SU-DHL-6 (cell line): ENCODE results near the gene NUTM2G.
"Not testable (repeated sequence)": the region's sequence is repeated elsewhere in the genome, so short reads cannot be mapped to it uniquely, and the experiment has no call there.

Experiments used
- H2AFZ ChIP-seq: fragments of 200-600 bp; sonication (generic); 2 replicates; pipeline ENCODE4 v1.6.1; 2014; ENCODE audit warnings: low read depth, mild to moderate bottlenecking, moderate library complexity, mixed read lengths, antibody characterized with exemption, low read length; ENCODE audit not compliant: severe bottlenecking
- H3F3A ChIP-seq: fragments of 200-600 bp; shearing (Covaris generic); 2 replicates; pipeline ENCODE4 v1.6.0; 2016; ENCODE audit warnings: antibody characterized with exemption, mild to moderate bottlenecking; ENCODE audit not compliant: insufficient read depth
- H3K27ac ChIP-seq: fragments of 200-600 bp; sonication (generic); 2 replicates; pipeline ENCODE4 v1.5.1; 2016; ENCODE audit warnings: low read depth, mild to moderate bottlenecking, low read length, moderate library complexity, mixed read lengths
- H3K27me3 ChIP-seq: fragments of 200-600 bp; sonication (generic), shearing (Covaris generic); 2 replicates; pipeline ENCODE4 v1.6.0; 2014; ENCODE audit warnings: mild to moderate bottlenecking, low read length
- H3K36me3 ChIP-seq: fragments of 200-600 bp; sonication (generic); 2 replicates; pipeline ENCODE4 v1.6.1; 2014; ENCODE audit warnings: mild to moderate bottlenecking, low read length, mixed read lengths
- H3K4me2 ChIP-seq: fragments of 300-600, 200-600 bp; shearing (Covaris generic), sonication (generic); 2 replicates; pipeline ENCODE4 v1.6.0; 2014; ENCODE audit warnings: low read length, low read depth, mild to moderate bottlenecking; ENCODE audit not compliant: poor library complexity, severe bottlenecking
- H3K4me3 ChIP-seq: fragments of 200-600 bp; sonication (generic); 2 replicates; pipeline ENCODE4 v1.5.1; 2014; ENCODE audit warnings: antibody characterized with exemption, low read length, mild to moderate bottlenecking, mixed read lengths; ENCODE audit not compliant: insufficient read depth, poor library complexity, severe bottlenecking
- H3K79me2 ChIP-seq: fragments of 200-600 bp; sonication (generic); 2 replicates; pipeline ENCODE4 v1.6.1; 2014; ENCODE audit warnings: mild to moderate bottlenecking, low read length, moderate library complexity; ENCODE audit not compliant: insufficient read depth
- H3K9ac ChIP-seq: fragments of 200-600 bp; sonication (generic); 2 replicates; pipeline ENCODE4 v1.7.0; 2014; ENCODE audit warnings: mild to moderate bottlenecking, low read length
- H3K9me2 ChIP-seq: fragments of 200-600 bp; sonication (generic); replicated peaks from 2 replicates; pipeline ENCODE4 v1.6.1; 2014; ENCODE audit warnings: low read length; ENCODE audit not compliant: insufficient read depth
- H3K9me3 ChIP-seq: fragments of 200-600 bp; sonication (generic); 2 replicates; pipeline ENCODE4 v1.6.1; 2014; ENCODE audit warnings: low read length, mixed read lengths; ENCODE audit not compliant: insufficient read depth
- H4K20me1 ChIP-seq: fragments of 200-600 bp; sonication (generic); 2 replicates; pipeline ENCODE4 v1.6.1; 2014; ENCODE audit warnings: low read depth, mild to moderate bottlenecking, antibody characterized with exemption, low read length, moderate library complexity, mixed read lengths
- EZH2phosphoT487 ChIP-seq: fragments of 200-600 bp; sonication (generic), shearing (Covaris generic); conservative IDR thresholded peaks from 2 replicates; pipeline ENCODE4 v1.6.1; 2018; ENCODE audit warnings: mild to moderate bottlenecking, antibody characterized with exemption, low read length, moderate library complexity, mixed read lengths
- TF ChIP-seq, protein P1 (sequence below): fragments of 200-600 bp; sonication (generic); IDR thresholded peaks from one replicate; pipeline ENCODE4 v1.5.1; 2017; ENCODE audit warnings: antibody characterized with exemption, mild to moderate bottlenecking, low read length, moderate library complexity; ENCODE audit not compliant: insufficient read depth, poor library complexity, severe bottlenecking

The NUTM2G gene

GRCh38 chr9:96888591-96888990, 40.1 kb upstream of the NUTM2G start:
- Histone ChIP-seq H3K4me3 (no peak overlapping the region), H3F3A (no peaks in the 10 kb centered on the region), H3K9me2 (no peaks in the 10 kb centered on the region), H3K9ac (no peak overlapping the region), H3K9me3 (no peaks in the 10 kb centered on the region), H3K4me2 (no peak overlapping the region), H2AFZ (no peak overlapping the region), H3K27ac (no peak overlapping the region), H3K27me3 (no peaks in the 10 kb centered on the region), H3K79me2 (no peaks in the 10 kb centered on the region), H3K36me3 (no peaks in the 10 kb centered on the region), H4K20me1 (no peaks in the 10 kb centered on the region)
- TF ChIP-seq EZH2phosphoT487 = no peak
- TF ChIP-seq, protein P1, sequence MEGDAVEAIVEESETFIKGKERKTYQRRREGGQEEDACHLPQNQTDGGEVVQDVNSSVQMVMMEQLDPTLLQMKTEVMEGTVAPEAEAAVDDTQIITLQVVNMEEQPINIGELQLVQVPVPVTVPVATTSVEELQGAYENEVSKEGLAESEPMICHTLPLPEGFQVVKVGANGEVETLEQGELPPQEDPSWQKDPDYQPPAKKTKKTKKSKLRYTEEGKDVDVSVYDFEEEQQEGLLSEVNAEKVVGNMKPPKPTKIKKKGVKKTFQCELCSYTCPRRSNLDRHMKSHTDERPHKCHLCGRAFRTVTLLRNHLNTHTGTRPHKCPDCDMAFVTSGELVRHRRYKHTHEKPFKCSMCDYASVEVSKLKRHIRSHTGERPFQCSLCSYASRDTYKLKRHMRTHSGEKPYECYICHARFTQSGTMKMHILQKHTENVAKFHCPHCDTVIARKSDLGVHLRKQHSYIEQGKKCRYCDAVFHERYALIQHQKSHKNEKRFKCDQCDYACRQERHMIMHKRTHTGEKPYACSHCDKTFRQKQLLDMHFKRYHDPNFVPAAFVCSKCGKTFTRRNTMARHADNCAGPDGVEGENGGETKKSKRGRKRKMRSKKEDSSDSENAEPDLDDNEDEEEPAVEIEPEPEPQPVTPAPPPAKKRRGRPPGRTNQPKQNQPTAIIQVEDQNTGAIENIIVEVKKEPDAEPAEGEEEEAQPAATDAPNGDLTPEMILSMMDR = no peak

GRCh38 chr9:96892131-96892530, 36.5 kb upstream of the NUTM2G start:
- Histone ChIP-seq H3F3A (no peaks in the 10 kb centered on the region), H4K20me1 (no peaks in the 10 kb centered on the region), H3K9ac (no peak overlapping the region), H3K36me3 (no peaks in the 10 kb centered on the region), H3K4me2 (no peak overlapping the region), H3K9me3 (no peaks in the 10 kb centered on the region), H2AFZ (no peak overlapping the region), H3K4me3 (no peak overlapping the region), H3K9me2 (no peaks in the 10 kb centered on the region), H3K27me3 (no peaks in the 10 kb centered on the region), H3K27ac (no peak overlapping the region), H3K79me2 (no peaks in the 10 kb centered on the region)
- no peak for TF ChIP-seq EZH2phosphoT487
- TF ChIP-seq, protein P1 = no peak

GRCh38 chr9:96900010-96900409, 28.6 kb upstream of the NUTM2G start:
- not testable (repeated sequence) for H3K36me3 ChIP-seq, H3K9me2 ChIP-seq, H3K4me2 ChIP-seq, H3K27me3 ChIP-seq, H3K9me3 ChIP-seq, H3F3A ChIP-seq, H3K9ac ChIP-seq, H2AFZ ChIP-seq, H3K79me2 ChIP-seq, H3K27ac ChIP-seq, H4K20me1 ChIP-seq, H3K4me3 ChIP-seq

GRCh38 chr9:96904947-96905722, 23.5 kb upstream of the NUTM2G start:
- H3K79me2 ChIP-seq, H3K27me3 ChIP-seq, H3F3A ChIP-seq, H3K9ac ChIP-seq, H3K4me3 ChIP-seq, H3K9me3 ChIP-seq, H3K27ac ChIP-seq, H2AFZ ChIP-seq, H4K20me1 ChIP-seq, H3K36me3 ChIP-seq, H3K9me2 ChIP-seq, H3K4me2 ChIP-seq: not testable (repeated sequence)

GRCh38 chr9:96908479-96908878, 20.2 kb upstream of the NUTM2G start:
- not testable (repeated sequence) for H3F3A ChIP-seq, H3K36me3 ChIP-seq, H3K9me3 ChIP-seq, H3K27ac ChIP-seq, H3K27me3 ChIP-seq, H3K79me2 ChIP-seq, H3K4me2 ChIP-seq, H2AFZ ChIP-seq, H3K9me2 ChIP-seq, H4K20me1 ChIP-seq, H3K9ac ChIP-seq, H3K4me3 ChIP-seq

DNA sequence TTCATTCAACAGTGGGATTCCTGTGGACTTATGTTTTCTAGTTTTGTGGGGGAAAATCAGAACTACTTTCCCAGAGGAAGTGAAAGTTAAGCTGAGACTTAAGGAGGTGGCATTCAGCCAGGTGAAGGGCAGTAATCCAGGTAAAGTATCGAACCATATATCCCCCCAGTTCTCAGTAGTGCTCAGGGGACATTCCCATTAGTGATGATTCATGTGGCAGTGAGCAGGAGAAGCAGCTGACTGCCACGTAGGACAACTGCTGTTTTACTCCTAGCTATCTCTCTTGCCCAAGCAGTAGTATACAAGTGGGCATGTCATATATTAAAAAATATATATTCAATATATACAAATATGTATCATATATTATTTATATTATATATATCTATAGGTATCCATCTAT, 13.1 kb upstream of the NUTM2G start:
- not testable (repeated sequence) for H3K36me3 ChIP-seq, H4K20me1 ChIP-seq, H3K4me2 ChIP-seq, H3K27ac ChIP-seq, H3K9ac ChIP-seq, H3K4me3 ChIP-seq, H3K9me3 ChIP-seq, H3F3A ChIP-seq, H3K79me2 ChIP-seq, H3K27me3 ChIP-seq, H3K9me2 ChIP-seq, H2AFZ ChIP-seq
